Urinary bladder (tissue), 4 donors: ENCODE results near the gene PXN. TPM values are rescaled to one million over a fixed set of nuclear protein-coding genes. Genes with fewer than 3 reads are reported as not detected.

Experiments used
- DNase-seq: peaks from one replicate; pipeline ENCODE4 v3.0.0-alpha.2; 2015; ENCODE audit errors: extremely low spot score
- H3K27ac ChIP-seq: one replicate; pipeline ENCODE4 v1.5.1; 2013; ENCODE audit warnings: low read depth, mild to moderate bottlenecking, moderate library complexity
- H3K36me3 ChIP-seq: one replicate; pipeline ENCODE4 v1.6.1; 2013; ENCODE audit warnings: mild to moderate bottlenecking, moderate library complexity; ENCODE audit not compliant: insufficient read depth
- H3K4me1 ChIP-seq: one replicate; pipeline ENCODE4 v1.6.1; 2013; ENCODE audit warnings: mild to moderate bottlenecking, moderate library complexity; ENCODE audit not compliant: insufficient read depth
- H3K4me3 ChIP-seq: one replicate; pipeline ENCODE4 v1.5.1; 2013; ENCODE audit warnings: low read depth, low read length
- WGBS: extraction: QIAGEN DNeasy Blood & Tissue Kit; methylation state at CpG from one replicate; pipeline ENCODE4 v1.1.7; 2013; 5-methylcytosine and 5-hydroxymethylcytosine counted together
- polyA plus RNA-seq: library from polyadenylated mRNA; stranded (reverse); fragments of 200-250 nt; gene quantifications from one replicate; pipeline ENCODE4 v1.2.3, GENCODE V29; 2013
- total RNA-seq: library from RNA; depleted of rRNA; stranded (reverse); fragments of >200 nt; gene quantifications from one replicate; pipeline ENCODE4 v1.2.3, GENCODE V29; 2014
- donor health status: healthy with polysubstance abuse.
- donor health status: healthy.

Gene PXN
- total RNA-seq (32.4 TPM), polyA plus RNA-seq (111 TPM)

- Histone ChIP-seq H3K27ac (peak within 1 kb of the TSS; percentile 87), H3K4me3 (peak within 1 kb of the TSS; percentile 80), H3K36me3 (no peaks in the 10 kb centered on the region), H3K4me1 (no peaks in the 10 kb centered on the region)
- DNase-seq: no peak
- WGBS: 2% methylated on average over 81 of the region's 81 CpGs
Measured at GRCh38 chr12:120265473-120266179, at the start of gene PXN. PXN (minus strand) TSS chr12:120265730; CDS start chr12:120265629, 101 bp downstream.

GRCh38 chr12:120314220-120314619 is 48.7 kb upstream of the PXN start:
- Histone ChIP-seq H3K4me3 (no peak overlapping the region), H3K4me1 (no peaks in the 10 kb centered on the region), H3K36me3 (no peaks in the 10 kb centered on the region), H3K27ac (no peak overlapping the region)
- WGBS: 53% methylated on average over 5 of the region's 5 CpGs
- DNase-seq: no peak

GRCh38 chr12:120301962-120302815 is 36.7 kb upstream of the PXN start, which contains the start of gene SIRT4:
SIRT4 (plus strand) TSS chr12:120302321; CDS start chr12:120303562, 1,241 bp downstream.
- peak within 1 kb of the TSS; percentile 64 for H3K4me3 ChIP-seq
- WGBS: 8% methylated on average over 31 of the region's 31 CpGs

GRCh38 chr12:120292661-120293531 is 27.4 kb upstream of the PXN start, which contains the start of gene RNU4-1:
RNU4-1 (minus strand) TSS chr12:120293237.
- peak; percentile 91 for DNase-seq
- H3K27ac ChIP-seq: peak within 1 kb of the TSS; percentile 95
- peak within 1 kb of the TSS; percentile 46 for H3K4me3 ChIP-seq
- no peaks in the 10 kb centered on the region for H3K4me1 ChIP-seq
- no peaks in the 10 kb centered on the region for H3K36me3 ChIP-seq
- WGBS: under 1% methylated on average over 29 of the region's 29 CpGs

More at GRCh38 chr12:120301962-120302815, 36.7 kb upstream of the PXN start, which contains the start of gene SIRT4:
- DNase-seq: peak; percentile 95
- H3K27ac ChIP-seq: no peak within 1 kb of the TSS
- H3K36me3 ChIP-seq: no peaks in the 10 kb centered on the region
- H3K4me1 ChIP-seq: no peaks in the 10 kb centered on the region

- Histone ChIP-seq H3K27ac (peak overlapping the region; percentile 95), H3K36me3 (no peaks in the 10 kb centered on the region), H3K4me3 (peak overlapping the region; percentile 46), H3K4me1 (no peaks in the 10 kb centered on the region)
- no peak for DNase-seq
- under 1% methylated on average over 17 of the region's 17 CpGs for WGBS
Measured at GRCh38 chr12:120292411-120292660, 26.8 kb upstream of the PXN start.

GRCh38 chr12:120290609-120291305 is 25.2 kb upstream of the PXN start:
- no peaks in the 10 kb centered on the region for H3K4me1 ChIP-seq
- no peaks in the 10 kb centered on the region for H3K36me3 ChIP-seq
- DNase-seq: no peak
- peak overlapping the region; percentile 9 for H3K4me3 ChIP-seq
- 25% methylated on average over 22 of the region's 22 CpGs for WGBS
- peak overlapping the region; percentile 27 for H3K27ac ChIP-seq

GRCh38 chr12:120287491-120287890 is 22.0 kb upstream of the PXN start:
- Histone ChIP-seq H3K36me3 (no peaks in the 10 kb centered on the region), H3K4me3 (no peak overlapping the region), H3K4me1 (no peaks in the 10 kb centered on the region), H3K27ac (no peak overlapping the region)
- no peak for DNase-seq
- 80% methylated on average over 12 of the region's 12 CpGs for WGBS

GRCh38 chr12:120286768-120287490 is 21.4 kb upstream of the PXN start:
- 53% methylated on average over 7 of the region's 7 CpGs for WGBS
- no peak for DNase-seq
- H3K36me3 ChIP-seq: no peaks in the 10 kb centered on the region
- no peaks in the 10 kb centered on the region for H3K4me1 ChIP-seq
- H3K27ac ChIP-seq: no peak overlapping the region
- no peak overlapping the region for H3K4me3 ChIP-seq

- Histone ChIP-seq H3K27ac (no peak overlapping the region), H3K36me3 (no peaks in the 10 kb centered on the region), H3K4me3 (no peak overlapping the region), H3K4me1 (no peaks in the 10 kb centered on the region)
- WGBS: 82% methylated on average over 3 of the region's 3 CpGs
- no peak for DNase-seq
Measured at GRCh38 chr12:120284381-120284780, 18.9 kb upstream of the PXN start.

- no peak for DNase-seq
- 47% methylated on average over 7 of the region's 7 CpGs for WGBS
- Histone ChIP-seq H3K36me3 (no peaks in the 10 kb centered on the region), H3K4me1 (no peaks in the 10 kb centered on the region), H3K27ac (no peak overlapping the region), H3K4me3 (no peak overlapping the region)
Measured at GRCh38 chr12:120283318-120283717, 17.8 kb upstream of the PXN start.

- 94% methylated on average over 57 of the region's 57 CpGs for WGBS
Measured at GRCh38 chr12:120278137-120279069, 12.9 kb upstream of the PXN start.

More at GRCh38 chr12:120278137-120279069, 12.9 kb upstream of the PXN start:
- DNase-seq: no peak
- no peaks in the 10 kb centered on the region for H3K4me1 ChIP-seq
- H3K4me3 ChIP-seq: no peak overlapping the region
- no peak overlapping the region for H3K27ac ChIP-seq
- no peaks in the 10 kb centered on the region for H3K36me3 ChIP-seq
